GM12878 (cell line): Measurements from ENCODE around the gene ULK4. TPM values are rescaled to one million over a fixed set of nuclear protein-coding genes. Genes with fewer than 3 reads are reported as not detected.

Experiments used
- ATAC-seq: fragments of 200-7000 bp; cut with Tn5 transposase; 3 replicates; pipeline ENCODE4 v1.9.1; 2020; ENCODE audit warnings: mild to moderate bottlenecking, moderate library complexity
- BruUV-seq: library from RNA; stranded (reverse); fragments of 400-500 nt; replicated peaks from 2 replicates; lab custom pipeline; 2021; lab: Mats Ljungman, UMichigan
- CTCF ChIA-PET: fragments of 300-600 bp; sonication (Branson Sonifier 250); formaldehyde crosslinking; extraction: SDS; loops from one replicate; lab custom pipeline; 2021; ENCODE audit warnings: inconsistent platforms; lab: Yijun Ruan, JAX
- POLR2A ChIA-PET: fragments of 350-600 bp; formaldehyde crosslinking; extraction: SDS; loops from one replicate; lab custom pipeline; 2021; ENCODE audit warnings: inconsistent platforms; lab: Charles Lee
- RAD21 ChIA-PET: fragments of 300-600 bp; sonication (Branson Sonifier 250); formaldehyde crosslinking; loops from one replicate; lab custom pipeline; 2023; ENCODE audit warnings: antibody characterized with exemption; ENCODE audit not compliant: unreplicated experiment; lab: Charles Lee
- SMC1A ChIA-PET: fragments of 300-600 bp; sonication (Branson Sonifier 250); formaldehyde crosslinking; loops from one replicate; lab custom pipeline; 2023; ENCODE audit not compliant: unreplicated experiment, uncharacterized antibody; lab: Charles Lee
- DNase-seq: peaks from one replicate; pipeline ENCODE4 v3.0.0-alpha.2; 2011; ENCODE audit warnings: low read depth, low spot score
- FAIRE-seq: peaks from 3 replicates; lab custom pipeline; 2011; peaks lifted over from hg19 to GRCh38; lab: Jason Lieb, UNC
- H2AFZ ChIP-seq: 2 replicates; pipeline ENCODE4 v1.6.0; 2011; ENCODE audit warnings: low read depth, low read length, control low read depth; ENCODE audit not compliant: control insufficient read depth
- H3K27ac ChIP-seq: 2 replicates; pipeline ENCODE4 v1.5.1; 2011; ENCODE audit warnings: control low read depth; ENCODE audit not compliant: control insufficient read depth, insufficient read depth
- H3K27me3 ChIP-seq, 2 experiments: replicated peaks in 1 of 2; 2 replicates each; pipeline versions ENCODE4 v1.6.0 to v1.6.1; 2011; ENCODE audit warnings: low read length in 1 of 2; ENCODE audit not compliant: control insufficient read depth in 2 of 2, insufficient read depth in 2 of 2
- H3K36me3 ChIP-seq, 2 experiments: 2 replicates each; pipeline ENCODE4 v1.5.1; 2011; ENCODE audit warnings: low read length in 1 of 2; ENCODE audit not compliant: control insufficient read depth in 2 of 2, insufficient read depth in 2 of 2
- H3K4me1 ChIP-seq: 2 replicates; pipeline ENCODE4 v1.6.1; 2011; ENCODE audit warnings: mild to moderate bottlenecking, low read length, moderate library complexity, mixed read lengths; ENCODE audit not compliant: control insufficient read depth, insufficient read depth
- H3K4me2 ChIP-seq: 2 replicates; pipeline ENCODE4 v1.6.0; 2011; ENCODE audit warnings: control low read depth; ENCODE audit not compliant: control insufficient read depth, insufficient read depth
- H3K4me3 ChIP-seq: fragments of 200-600 bp; sonication (generic); 2 replicates; pipeline ENCODE4 v1.5.1; 2016
- H3K79me2 ChIP-seq: 2 replicates; pipeline ENCODE4 v1.6.0; 2011; ENCODE audit warnings: low read length; ENCODE audit not compliant: control insufficient read depth, insufficient read depth
- H3K9ac ChIP-seq: 2 replicates; pipeline ENCODE4 v1.8.0; 2011; ENCODE audit warnings: low read length, control low read depth, mixed read lengths; ENCODE audit not compliant: control insufficient read depth, insufficient read depth
- H3K9me3 ChIP-seq: replicated peaks from 3 replicates; pipeline ENCODE4 v1.5.1; 2011; ENCODE audit warnings: mild to moderate bottlenecking, low read length; ENCODE audit not compliant: control insufficient read depth, insufficient read depth
- H4K20me1 ChIP-seq: 2 replicates; pipeline ENCODE4 v1.6.0; 2011; ENCODE audit not compliant: control insufficient read depth, insufficient read depth
- CBX3 ChIP-seq: fragments of 200-600 bp; sonication (generic); IDR thresholded peaks from 2 replicates; pipeline ENCODE4 v1.6.1; 2016; ENCODE audit warnings: low read depth, borderline replicate concordance
- EED ChIP-seq: sonication (generic); IDR thresholded peaks from 2 replicates; pipeline ENCODE4 v1.6.1; 2016; ENCODE audit warnings: antibody characterized with exemption, low read depth
- GATAD2B ChIP-seq: fragments of 450-650 bp; conservative IDR thresholded peaks from 2 replicates; pipeline ENCODE4 v1.6.1; 2017; ENCODE audit warnings: low read depth, mild to moderate bottlenecking, moderate library complexity
- IKZF1 ChIP-seq: fragments of 450-650 bp; conservative IDR thresholded peaks from 2 replicates; pipeline ENCODE4 v1.6.1; 2017; ENCODE audit warnings: antibody characterized with exemption, mild to moderate bottlenecking
- PML ChIP-seq: IDR thresholded peaks from 2 replicates; pipeline ENCODE4 v1.6.1; 2012; ENCODE audit warnings: low read length, inconsistent platforms
- POLR2AphosphoS2 ChIP-seq: IDR thresholded peaks from 2 replicates; pipeline ENCODE4 v1.6.1; 2011; ENCODE audit warnings: low read depth, mild to moderate bottlenecking, low read length, improper control_type of control experiment, moderate library complexity
- YBX1 ChIP-seq: fragments of 450-650 bp; IDR thresholded peaks from 2 replicates; pipeline ENCODE4 v1.6.1; 2016; ENCODE audit warnings: antibody characterized with exemption
- ZNF207 ChIP-seq: fragments of 450-650 bp; IDR thresholded peaks from 2 replicates; pipeline ENCODE4 v1.6.1; 2014; ENCODE audit warnings: antibody characterized with exemption, mild to moderate bottlenecking, borderline replicate concordance
- WGBS: methylation state at CpG from one replicate; pipeline ENCODE4 v1.1.6; 2016; ENCODE audit warnings: low lambda C conversion rate; ENCODE audit not compliant: insufficient replicate concordance, insufficient coverage; ENCODE audit errors: missing lambda C conversion rate; 5-methylcytosine and 5-hydroxymethylcytosine counted together
- in situ Hi-C: fragments of 300-500 bp; cut with MboI; formaldehyde crosslinking; loops from 9 replicates; pipeline ENCODE4 v1.14.3; 2018; ENCODE audit warnings: mixed read lengths
- intact Hi-C: fragments of 100-400 bp; cut with micrococcal nuclease; formaldehyde crosslinking; loops from one replicate; pipeline ENCODE4 v1.14.2; 2022; ENCODE audit not compliant: unreplicated experiment
- polyA plus RNA-seq, 11 experiments: library from polyadenylated mRNA; depleted of rRNA in 4 of 11; unstranded in 6 of 11; stranded (reverse) in 5 of 11; fragments of >200 nt; fragmentation: Nextera tagmentation in 4 of 11; fragmentation: Illumina TruSeq in 1 of 11; extraction: Ambion mirVana in 4 of 11; extraction: Trizol in 1 of 11; gene quantifications; 1 replicate in 1 of 11; 2 replicates in 10 of 11; pipeline versions ENCODE4 v1.2.1 to v1.2.3, GENCODE V29; 2011 to 2016; ENCODE audit warnings: inconsistent platforms in 2 of 11, missing spikeins in 2 of 11, low read depth in 1 of 11
- total RNA-seq, 4 experiments: library from RNA; depleted of rRNA in 3 of 4; stranded (reverse); fragments of >200 nt in 3 of 4; fragmentation: Illumina TruSeq in 1 of 4; extraction: Trizol in 1 of 4; gene quantifications; 2 replicates each; pipeline versions ENCODE4 v1.2.1 to v1.2.3, GENCODE V29; 2013 to 2021
- TF ChIP-seq, protein P1 (sequence below): IDR thresholded peaks from 2 replicates; pipeline ENCODE4 v1.6.1; 2012; ENCODE audit warnings: mild to moderate bottlenecking, low read depth, low read length

The ULK4 gene
- total and polyA plus RNA-seq, 10 of the 15 experiments (the other 5 are each of a cell fraction or from before 2014, with no cell fraction given) = 3.5 to 7.6 (median 6.3) TPM

DNA sequence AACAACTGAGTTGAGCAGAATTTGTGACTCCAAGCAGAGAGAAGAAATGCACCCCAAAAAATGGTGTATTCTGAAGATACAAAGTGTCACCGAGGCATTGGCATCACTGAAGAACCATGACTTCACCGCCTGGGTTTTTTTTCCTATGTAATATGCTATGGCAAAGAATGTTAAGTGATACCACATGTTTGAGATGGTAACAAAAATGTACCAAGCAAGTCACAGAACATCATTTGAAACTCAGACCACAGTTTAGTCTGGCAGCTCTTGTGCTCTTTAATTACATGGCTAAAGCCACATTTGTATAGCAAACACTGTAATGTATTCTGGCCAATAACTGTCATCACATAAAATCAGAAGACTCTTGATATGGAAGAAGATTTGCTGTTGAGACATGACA, 323.5 kb downstream of the ULK4 start:
- SMC1A ChIA-PET = no interaction called here
- in situ Hi-C loops = no loop called here
- RAD21 ChIA-PET = no interaction called here
- WGBS = 88% methylated on average over 2 of the region's 2 CpGs
- H3K9me3 ChIP-seq = no peaks in the 10 kb centered on the region
- CTCF ChIA-PET = no interaction called here
- no peak for DNase-seq
- ATAC-seq = no peak
- H3K27me3 ChIP-seq = no peaks in the 10 kb centered on the region
- no peak overlapping the region for H3K27ac ChIP-seq
- POLR2A ChIA-PET = no interaction called here
- H3K4me2 ChIP-seq = no peak overlapping the region
- H4K20me1 ChIP-seq = no peaks in the 10 kb centered on the region
- intact Hi-C loops = no loop called here
- no peak overlapping the region for H3K9ac ChIP-seq
- H3K36me3 ChIP-seq = no peaks in the 10 kb centered on the region
- no peaks in the 10 kb centered on the region for H3K79me2 ChIP-seq
- TF ChIP-seq YBX1 (no peak), PML (no peak), CBX3 (no peak), POLR2AphosphoS2 (no peak), GATAD2B (no peak), IKZF1 (no peak), ZNF207 (no peak), EED (no peak)
- TF ChIP-seq, protein P1, sequence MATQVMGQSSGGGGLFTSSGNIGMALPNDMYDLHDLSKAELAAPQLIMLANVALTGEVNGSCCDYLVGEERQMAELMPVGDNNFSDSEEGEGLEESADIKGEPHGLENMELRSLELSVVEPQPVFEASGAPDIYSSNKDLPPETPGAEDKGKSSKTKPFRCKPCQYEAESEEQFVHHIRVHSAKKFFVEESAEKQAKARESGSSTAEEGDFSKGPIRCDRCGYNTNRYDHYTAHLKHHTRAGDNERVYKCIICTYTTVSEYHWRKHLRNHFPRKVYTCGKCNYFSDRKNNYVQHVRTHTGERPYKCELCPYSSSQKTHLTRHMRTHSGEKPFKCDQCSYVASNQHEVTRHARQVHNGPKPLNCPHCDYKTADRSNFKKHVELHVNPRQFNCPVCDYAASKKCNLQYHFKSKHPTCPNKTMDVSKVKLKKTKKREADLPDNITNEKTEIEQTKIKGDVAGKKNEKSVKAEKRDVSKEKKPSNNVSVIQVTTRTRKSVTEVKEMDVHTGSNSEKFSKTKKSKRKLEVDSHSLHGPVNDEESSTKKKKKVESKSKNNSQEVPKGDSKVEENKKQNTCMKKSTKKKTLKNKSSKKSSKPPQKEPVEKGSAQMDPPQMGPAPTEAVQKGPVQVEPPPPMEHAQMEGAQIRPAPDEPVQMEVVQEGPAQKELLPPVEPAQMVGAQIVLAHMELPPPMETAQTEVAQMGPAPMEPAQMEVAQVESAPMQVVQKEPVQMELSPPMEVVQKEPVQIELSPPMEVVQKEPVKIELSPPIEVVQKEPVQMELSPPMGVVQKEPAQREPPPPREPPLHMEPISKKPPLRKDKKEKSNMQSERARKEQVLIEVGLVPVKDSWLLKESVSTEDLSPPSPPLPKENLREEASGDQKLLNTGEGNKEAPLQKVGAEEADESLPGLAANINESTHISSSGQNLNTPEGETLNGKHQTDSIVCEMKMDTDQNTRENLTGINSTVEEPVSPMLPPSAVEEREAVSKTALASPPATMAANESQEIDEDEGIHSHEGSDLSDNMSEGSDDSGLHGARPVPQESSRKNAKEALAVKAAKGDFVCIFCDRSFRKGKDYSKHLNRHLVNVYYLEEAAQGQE = no peak
- FAIRE-seq = no peak
- no peaks in the 10 kb centered on the region for H3K4me1 ChIP-seq
- no peak overlapping the region for H2AFZ ChIP-seq
- BruUV-seq = no TSS peak
- no peak overlapping the region for H3K4me3 ChIP-seq
